Measurements from ENCODE around the gene ANKS1B. TPM values are rescaled to one million over a fixed set of nuclear protein-coding genes. Genes with fewer than 3 reads are reported as not detected.

Gene ANKS1B
- total and polyA plus RNA-seq, 4 experiments from 2014 or later, result 0.28 to 0.55 TPM; not detected in 2

DNA sequence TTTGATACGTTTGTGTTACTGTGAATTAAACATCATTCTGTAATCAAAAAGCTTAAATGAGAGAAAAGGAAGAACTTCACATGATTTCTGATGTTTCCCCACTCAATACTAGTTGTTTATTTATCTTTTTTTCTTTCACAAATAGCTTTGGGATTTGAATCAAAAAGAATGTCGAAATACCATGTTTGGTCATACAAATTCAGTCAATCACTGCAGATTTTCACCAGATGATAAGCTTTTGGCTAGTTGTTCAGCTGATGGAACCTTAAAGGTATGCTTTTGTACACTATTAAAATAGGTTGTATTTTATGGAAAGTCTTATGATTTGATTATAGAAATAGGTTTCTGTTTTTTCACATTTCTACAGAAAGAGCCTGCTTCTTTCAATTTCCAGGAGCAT, 1298.1 kb downstream of the ANKS1B start:
- Mint-ChIP-seq H3K4me1 (peaks cover 0 to 11% (median 5%) of the 10 kb centered on the region in 4 donors), H3K9me3 (no peaks in the 10 kb centered on the region), H3K36me3 (peaks cover 66% of the 10 kb centered on the region in 2 donors), H3K27ac (no peak overlapping the region), H3K27me3 (no peaks in the 10 kb centered on the region), H3K4me3 (no peak overlapping the region)
- H3K9me3 ChIP-seq (ENCODE audit: control insufficient read depth in 1 of 2, low read length in 2 of 2), result no peaks in the 10 kb centered on the region
- peaks cover 51% of the 10 kb centered on the region for H3K36me3 ChIP-seq (ENCODE audit: insufficient read depth, low read length)
- DNase-seq, result no peak
- H3K27ac ChIP-seq (ENCODE audit: low read depth, low read length), result no peak overlapping the region
- intact Hi-C loops (cut with micrococcal nuclease), result no loop called here
- no peaks in the 10 kb centered on the region for H3K27me3 ChIP-seq (ENCODE audit: insufficient read depth, low read length)
- no peak overlapping the region for H3K4me3 ChIP-seq (ENCODE audit: low read length in 2 of 2)
- CTCF ChIA-PET (ENCODE audit: partially characterized antibody), result interaction anchor here (0.6 kb wide), 1 partner anchor 310 kb away, joined by 3 read pairs; no protein-coding TSS in a partner anchor
- POLR2A ChIA-PET (ENCODE audit: partially characterized antibody), result no interaction called here
- no peaks in the 10 kb centered on the region for H3K4me1 ChIP-seq (ENCODE audit: insufficient read depth, low read length)

Other genes starting within 250 kb of the ANKS1B start
- 10 to 100 TPM; 16.2 to 16.8 TPM for gene BLTP3B, start 157.9 kb upstream of the ANKS1B start, total RNA-seq
- gene BLTP3B, start 157.9 kb upstream of the ANKS1B start, polyA plus RNA-seq, result 10 to 100 TPM; 11.0 to 14.8 TPM
- gene ACTR6, start 215.9 kb upstream of the ANKS1B start, total RNA-seq, result 10 to 100 TPM; 45.6 to 51.0 TPM
- gene ACTR6, start 215.9 kb upstream of the ANKS1B start, polyA plus RNA-seq, result 10 to 100 TPM; 37.5 to 64.2 TPM

Measured in CD4-positive, alpha-beta memory T cell (primary cell).